ENCODE results near the gene ABHD17A. TPM values are rescaled to one million over a fixed set of nuclear protein-coding genes. Genes with fewer than 3 reads are reported as not detected.

The ABHD17A gene
- total and polyA plus RNA-seq, 9 of the 15 experiments (the other 6 are each of a cell fraction or from before 2014, with no cell fraction given), result 0.04 to 135 (median 21.8) TPM; not detected in 1

DNA sequence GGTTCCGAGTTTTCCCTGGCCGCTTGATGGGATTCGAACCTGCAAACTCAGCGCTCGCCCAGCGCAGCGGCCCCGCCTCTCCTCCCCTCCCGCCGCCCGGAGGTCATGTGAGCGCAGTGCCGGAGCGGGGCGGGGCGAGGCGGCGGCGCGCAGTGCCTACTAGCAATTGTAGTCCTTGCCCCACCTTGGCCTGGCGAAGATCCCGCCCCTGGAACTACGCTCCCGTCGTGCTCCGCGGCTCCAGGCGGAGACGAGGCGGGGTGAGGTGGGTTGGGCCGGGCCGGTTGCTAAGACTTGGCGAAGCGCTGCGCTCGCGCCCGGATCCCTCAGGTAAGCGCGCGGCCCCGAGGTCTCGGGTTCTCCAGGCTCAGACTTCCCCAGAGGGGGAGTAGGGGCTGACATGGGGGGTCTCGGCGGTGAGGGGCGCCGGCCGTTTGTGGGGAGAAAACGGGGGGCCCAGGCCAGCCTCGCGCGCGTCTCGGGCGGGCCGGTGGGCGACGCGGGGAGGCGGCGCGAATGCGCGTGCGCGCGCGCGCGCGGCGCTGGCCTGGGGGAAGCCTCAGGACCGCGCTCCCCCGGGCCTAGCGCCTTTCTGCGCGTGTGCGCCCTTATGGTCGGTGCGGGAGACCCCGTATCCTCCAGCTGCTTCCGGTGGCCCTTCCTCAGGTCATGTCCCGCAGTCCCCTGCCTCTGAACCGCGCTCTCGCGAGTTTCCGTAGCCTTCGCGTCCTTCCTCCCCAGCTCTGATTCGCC, 20.0 kb upstream of the ABHD17A start, which contains the start of the genes ADAT3 and SCAMP4 (continued):
- no peak; the same call in 1 of the 2 replicates for TF ChIP-seq DPF2 (IDR thresholded peaks at IDR 0.05)
- no peak for TF ChIP-seq NFIC (IDR thresholded peaks at IDR 0.05)
- TF ChIP-seq CC2D1A (IDR thresholded peaks at IDR 0.05), result no peak
- TF ChIP-seq JUND (IDR thresholded peaks at IDR 0.05; ENCODE audit: borderline replicate concordance, low read depth, low read length), result peak; percentile 34; the same call in 1 of the 2 replicates
- no peak; the same call in 2 of the 3 replicates for TF ChIP-seq JUND (tag; IDR thresholded peaks at IDR 0.05; ENCODE audit: borderline replicate concordance, low read depth, low read length)
- TF ChIP-seq COPS2 (conservative IDR thresholded peaks at IDR 0.05), result no peak
- peak; percentile 19 for TF ChIP-seq FOSL1 (tag; conservative IDR thresholded peaks at IDR 0.05)
- no peak for TF ChIP-seq TSC22D4 (tag; IDR thresholded peaks at IDR 0.05)
- TF ChIP-seq HDAC8 (tag; IDR thresholded peaks at IDR 0.05), result 0 out of 2 replicates have a peak, but pooled peaks have one; percentile 62
- TF ChIP-seq GATAD2A (IDR thresholded peaks at IDR 0.05), result peak; percentile 86; the same call in 1 of the 2 replicates
- TF ChIP-seq, protein P1, sequence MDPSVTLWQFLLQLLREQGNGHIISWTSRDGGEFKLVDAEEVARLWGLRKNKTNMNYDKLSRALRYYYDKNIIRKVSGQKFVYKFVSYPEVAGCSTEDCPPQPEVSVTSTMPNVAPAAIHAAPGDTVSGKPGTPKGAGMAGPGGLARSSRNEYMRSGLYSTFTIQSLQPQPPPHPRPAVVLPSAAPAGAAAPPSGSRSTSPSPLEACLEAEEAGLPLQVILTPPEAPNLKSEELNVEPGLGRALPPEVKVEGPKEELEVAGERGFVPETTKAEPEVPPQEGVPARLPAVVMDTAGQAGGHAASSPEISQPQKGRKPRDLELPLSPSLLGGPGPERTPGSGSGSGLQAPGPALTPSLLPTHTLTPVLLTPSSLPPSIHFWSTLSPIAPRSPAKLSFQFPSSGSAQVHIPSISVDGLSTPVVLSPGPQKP (CRISPR knock-in tag; IDR thresholded peaks at IDR 0.05), result no peak
- TF ChIP-seq RBM25 (IDR thresholded peaks at IDR 0.05; ENCODE audit: low read depth, low read length, severe bottlenecking), result peak; percentile 5
- TF ChIP-seq CREM (IDR thresholded peaks at IDR 0.05; ENCODE audit: low read depth), result peak; percentile 93
- TF ChIP-seq ZNF668 (CRISPR knock-in tag; IDR thresholded peaks at IDR 0.05), result peak; percentile 80; the same call in 1 of the 2 replicates
- TF ChIP-seq, protein P2, sequence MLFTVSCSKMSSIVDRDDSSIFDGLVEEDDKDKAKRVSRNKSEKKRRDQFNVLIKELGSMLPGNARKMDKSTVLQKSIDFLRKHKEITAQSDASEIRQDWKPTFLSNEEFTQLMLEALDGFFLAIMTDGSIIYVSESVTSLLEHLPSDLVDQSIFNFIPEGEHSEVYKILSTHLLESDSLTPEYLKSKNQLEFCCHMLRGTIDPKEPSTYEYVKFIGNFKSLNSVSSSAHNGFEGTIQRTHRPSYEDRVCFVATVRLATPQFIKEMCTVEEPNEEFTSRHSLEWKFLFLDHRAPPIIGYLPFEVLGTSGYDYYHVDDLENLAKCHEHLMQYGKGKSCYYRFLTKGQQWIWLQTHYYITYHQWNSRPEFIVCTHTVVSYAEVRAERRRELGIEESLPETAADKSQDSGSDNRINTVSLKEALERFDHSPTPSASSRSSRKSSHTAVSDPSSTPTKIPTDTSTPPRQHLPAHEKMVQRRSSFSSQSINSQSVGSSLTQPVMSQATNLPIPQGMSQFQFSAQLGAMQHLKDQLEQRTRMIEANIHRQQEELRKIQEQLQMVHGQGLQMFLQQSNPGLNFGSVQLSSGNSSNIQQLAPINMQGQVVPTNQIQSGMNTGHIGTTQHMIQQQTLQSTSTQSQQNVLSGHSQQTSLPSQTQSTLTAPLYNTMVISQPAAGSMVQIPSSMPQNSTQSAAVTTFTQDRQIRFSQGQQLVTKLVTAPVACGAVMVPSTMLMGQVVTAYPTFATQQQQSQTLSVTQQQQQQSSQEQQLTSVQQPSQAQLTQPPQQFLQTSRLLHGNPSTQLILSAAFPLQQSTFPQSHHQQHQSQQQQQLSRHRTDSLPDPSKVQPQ (CRISPR knock-in tag; IDR thresholded peaks at IDR 0.05; ENCODE audit: borderline replicate concordance), result no peak
- TF ChIP-seq ZNF24 (IDR thresholded peaks at IDR 0.05), result no peak
- no peak for TF ChIP-seq THRAP3 (IDR thresholded peaks at IDR 0.05; ENCODE audit: borderline replicate concordance)
- TF ChIP-seq, protein P3, sequence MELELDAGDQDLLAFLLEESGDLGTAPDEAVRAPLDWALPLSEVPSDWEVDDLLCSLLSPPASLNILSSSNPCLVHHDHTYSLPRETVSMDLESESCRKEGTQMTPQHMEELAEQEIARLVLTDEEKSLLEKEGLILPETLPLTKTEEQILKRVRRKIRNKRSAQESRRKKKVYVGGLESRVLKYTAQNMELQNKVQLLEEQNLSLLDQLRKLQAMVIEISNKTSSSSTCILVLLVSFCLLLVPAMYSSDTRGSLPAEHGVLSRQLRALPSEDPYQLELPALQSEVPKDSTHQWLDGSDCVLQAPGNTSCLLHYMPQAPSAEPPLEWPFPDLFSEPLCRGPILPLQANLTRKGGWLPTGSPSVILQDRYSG (tag; conservative IDR thresholded peaks at IDR 0.05; ENCODE audit: low read depth), result no peak
- TF ChIP-seq ZNF133 (CRISPR knock-in tag; IDR thresholded peaks at IDR 0.05), result no peak
- TF ChIP-seq, protein P4, sequence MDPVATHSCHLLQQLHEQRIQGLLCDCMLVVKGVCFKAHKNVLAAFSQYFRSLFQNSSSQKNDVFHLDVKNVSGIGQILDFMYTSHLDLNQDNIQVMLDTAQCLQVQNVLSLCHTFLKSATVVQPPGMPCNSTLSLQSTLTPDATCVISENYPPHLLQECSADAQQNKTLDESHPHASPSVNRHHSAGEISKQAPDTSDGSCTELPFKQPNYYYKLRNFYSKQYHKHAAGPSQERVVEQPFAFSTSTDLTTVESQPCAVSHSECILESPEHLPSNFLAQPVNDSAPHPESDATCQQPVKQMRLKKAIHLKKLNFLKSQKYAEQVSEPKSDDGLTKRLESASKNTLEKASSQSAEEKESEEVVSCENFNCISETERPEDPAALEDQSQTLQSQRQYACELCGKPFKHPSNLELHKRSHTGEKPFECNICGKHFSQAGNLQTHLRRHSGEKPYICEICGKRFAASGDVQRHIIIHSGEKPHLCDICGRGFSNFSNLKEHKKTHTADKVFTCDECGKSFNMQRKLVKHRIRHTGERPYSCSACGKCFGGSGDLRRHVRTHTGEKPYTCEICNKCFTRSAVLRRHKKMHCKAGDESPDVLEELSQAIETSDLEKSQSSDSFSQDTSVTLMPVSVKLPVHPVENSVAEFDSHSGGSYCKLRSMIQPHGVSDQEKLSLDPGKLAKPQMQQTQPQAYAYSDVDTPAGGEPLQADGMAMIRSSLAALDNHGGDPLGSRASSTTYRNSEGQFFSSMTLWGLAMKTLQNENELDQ (CRISPR knock-in tag; IDR thresholded peaks at IDR 0.05; ENCODE audit: borderline replicate concordance), result no peak
- no peak for TF ChIP-seq PHB (CRISPR knock-in tag; IDR thresholded peaks at IDR 0.05)
- peak; percentile 93 for TF ChIP-seq ZNF766 (CRISPR knock-in tag; conservative IDR thresholded peaks at IDR 0.05)
- TF ChIP-seq HNRNPK (IDR thresholded peaks at IDR 0.05; ENCODE audit: low read depth, low read length, poor library complexity, severe bottlenecking), result no peak

Data from K562 (cell line).